ENCODE data around the gene NMRK1. TPM values are rescaled to one million over a fixed set of nuclear protein-coding genes. Genes with fewer than 3 reads are reported as not detected.

The NMRK1 gene
- 13.8 TPM for total RNA-seq
- long read RNA-seq, transcript NMRK1-201 (9 exons, 1,185 nt) = major isoform, 5 of 18 reads
- long read RNA-seq, partial matches to known transcripts = 0 of 18 reads
- long read RNA-seq, other reads (novel, unspliced or antisense) = 8 of 18 reads

DNA sequence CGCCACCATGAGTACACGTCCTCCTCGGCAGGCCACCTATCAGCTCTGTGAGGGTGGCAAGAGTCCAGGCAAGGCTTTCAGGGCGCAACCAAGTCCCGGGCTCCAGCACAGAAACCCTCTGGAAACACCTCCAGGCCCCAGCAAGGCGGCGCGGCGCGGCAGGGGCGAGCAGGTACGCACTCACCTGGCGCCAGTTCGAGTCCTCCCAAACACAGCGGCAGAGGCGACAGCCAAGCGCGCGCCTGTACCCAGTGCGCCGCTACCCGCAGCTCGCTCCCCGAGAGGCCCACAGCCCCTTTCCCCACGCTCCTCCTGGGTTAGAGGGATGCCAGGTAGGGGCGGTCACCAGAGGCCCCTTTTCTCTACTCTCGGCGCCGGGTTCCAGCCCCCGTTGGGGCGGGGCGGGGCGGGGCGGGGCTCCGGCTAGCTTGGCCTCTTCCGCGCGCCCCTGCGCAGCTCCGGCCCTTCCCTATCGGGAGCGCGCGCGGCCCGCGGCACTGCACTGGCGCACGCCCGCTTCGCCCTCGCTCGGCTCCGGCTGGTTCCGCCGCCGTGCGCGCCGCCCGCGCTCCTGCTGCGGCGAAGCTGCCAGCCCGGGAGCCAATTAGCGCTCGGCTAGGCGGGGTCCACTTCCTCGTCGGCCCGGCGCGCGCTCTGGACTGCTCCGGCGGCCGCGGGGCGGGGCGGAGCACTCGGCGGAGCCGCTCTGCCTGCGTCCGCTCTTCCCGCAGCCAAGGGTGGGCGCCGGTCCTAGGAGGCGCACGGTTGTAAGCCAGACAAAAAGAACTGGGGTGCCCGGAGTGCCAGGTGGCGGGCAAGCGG is at the start of gene NMRK1, which contains the start of gene OSTF1:
TSS of gene NMRK1 (minus strand) at position 332 of the 822 bp plus-strand sequence. CDS start 5,040 bp downstream, outside the sequence.
TSS of gene OSTF1 (plus strand) at position 691 of the 822 bp plus-strand sequence. CDS start 179 bp downstream, outside the sequence.
- H3K4me3 ChIP-seq = peak within 1 kb of the TSS; percentile 92
- H3K27me3 ChIP-seq (ENCODE audit: low read depth) = no peaks in the 10 kb centered on the region
- H3K36me3 ChIP-seq = no peaks in the 10 kb centered on the region
- peak; percentile 97 for DNase-seq
- TF ChIP-seq, protein P1, sequence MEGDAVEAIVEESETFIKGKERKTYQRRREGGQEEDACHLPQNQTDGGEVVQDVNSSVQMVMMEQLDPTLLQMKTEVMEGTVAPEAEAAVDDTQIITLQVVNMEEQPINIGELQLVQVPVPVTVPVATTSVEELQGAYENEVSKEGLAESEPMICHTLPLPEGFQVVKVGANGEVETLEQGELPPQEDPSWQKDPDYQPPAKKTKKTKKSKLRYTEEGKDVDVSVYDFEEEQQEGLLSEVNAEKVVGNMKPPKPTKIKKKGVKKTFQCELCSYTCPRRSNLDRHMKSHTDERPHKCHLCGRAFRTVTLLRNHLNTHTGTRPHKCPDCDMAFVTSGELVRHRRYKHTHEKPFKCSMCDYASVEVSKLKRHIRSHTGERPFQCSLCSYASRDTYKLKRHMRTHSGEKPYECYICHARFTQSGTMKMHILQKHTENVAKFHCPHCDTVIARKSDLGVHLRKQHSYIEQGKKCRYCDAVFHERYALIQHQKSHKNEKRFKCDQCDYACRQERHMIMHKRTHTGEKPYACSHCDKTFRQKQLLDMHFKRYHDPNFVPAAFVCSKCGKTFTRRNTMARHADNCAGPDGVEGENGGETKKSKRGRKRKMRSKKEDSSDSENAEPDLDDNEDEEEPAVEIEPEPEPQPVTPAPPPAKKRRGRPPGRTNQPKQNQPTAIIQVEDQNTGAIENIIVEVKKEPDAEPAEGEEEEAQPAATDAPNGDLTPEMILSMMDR (IDR thresholded peaks at IDR 0.05; ENCODE audit: borderline replicate concordance) = peak; percentile 14
- peak within 1 kb of the TSS; percentile 97 for H3K27ac ChIP-seq (replicated peaks)
- H3K4me1 ChIP-seq = peaks cover 87% of the 10 kb centered on the region
- intact Hi-C loops (cut with micrococcal nuclease) = no loop called here
- H3K9me3 ChIP-seq (replicated peaks) = no peaks in the 10 kb centered on the region

DNA sequence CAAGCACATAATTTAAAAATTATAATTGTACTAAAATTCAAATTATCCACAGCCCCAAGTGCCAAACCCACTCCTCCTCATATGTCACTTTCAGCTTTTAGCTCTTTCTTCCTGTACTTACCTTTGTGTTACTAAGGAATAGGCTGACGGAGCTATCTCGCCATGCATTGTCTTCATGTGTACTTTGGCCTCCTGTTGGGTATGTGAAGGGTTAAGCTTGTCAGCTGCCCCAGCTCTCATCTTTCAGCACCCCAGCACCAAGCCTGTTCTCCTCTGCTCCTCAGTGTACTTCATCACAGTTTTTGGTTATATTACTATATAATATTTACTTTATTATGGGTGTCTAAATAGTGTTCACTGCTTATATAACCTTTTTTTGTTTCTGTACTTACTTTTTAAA is 46.5 kb upstream of the NMRK1 start:
- H3K27ac ChIP-seq (replicated peaks) = no peak overlapping the region
- intact Hi-C loops (cut with micrococcal nuclease) = no loop called here
- H3K9me3 ChIP-seq (replicated peaks) = no peaks in the 10 kb centered on the region
- H3K27me3 ChIP-seq (ENCODE audit: low read depth) = no peaks in the 10 kb centered on the region
- H3K4me3 ChIP-seq = no peak overlapping the region
- H3K36me3 ChIP-seq = peaks cover 75% of the 10 kb centered on the region
- TF ChIP-seq, protein P1 (IDR thresholded peaks at IDR 0.05; ENCODE audit: borderline replicate concordance) = no peak
- DNase-seq = no peak
- no peaks in the 10 kb centered on the region for H3K4me1 ChIP-seq

DNA sequence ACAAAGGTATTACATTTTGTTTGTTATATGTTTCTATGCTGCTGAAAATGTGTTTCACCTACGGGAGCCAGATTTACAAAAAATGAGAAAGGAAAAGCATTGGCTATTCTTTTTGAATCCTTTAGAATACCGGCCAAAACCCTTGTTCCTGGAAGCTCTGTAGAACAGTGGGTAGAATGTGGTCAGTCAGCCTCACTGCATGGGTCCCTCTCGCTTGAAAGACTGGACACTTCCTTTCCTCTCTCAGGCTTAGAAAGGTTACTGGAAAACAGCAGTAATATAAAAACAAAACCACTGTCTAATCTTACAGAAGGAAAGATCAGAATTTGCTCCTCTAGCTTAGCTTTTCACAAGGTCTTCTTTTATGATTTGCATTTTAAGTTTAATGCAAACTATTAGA is 45.4 kb upstream of the NMRK1 start:
- H3K36me3 ChIP-seq = peaks cover 74% of the 10 kb centered on the region
- DNase-seq = no peak
- TF ChIP-seq, protein P1 (IDR thresholded peaks at IDR 0.05; ENCODE audit: borderline replicate concordance) = no peak

DNA sequence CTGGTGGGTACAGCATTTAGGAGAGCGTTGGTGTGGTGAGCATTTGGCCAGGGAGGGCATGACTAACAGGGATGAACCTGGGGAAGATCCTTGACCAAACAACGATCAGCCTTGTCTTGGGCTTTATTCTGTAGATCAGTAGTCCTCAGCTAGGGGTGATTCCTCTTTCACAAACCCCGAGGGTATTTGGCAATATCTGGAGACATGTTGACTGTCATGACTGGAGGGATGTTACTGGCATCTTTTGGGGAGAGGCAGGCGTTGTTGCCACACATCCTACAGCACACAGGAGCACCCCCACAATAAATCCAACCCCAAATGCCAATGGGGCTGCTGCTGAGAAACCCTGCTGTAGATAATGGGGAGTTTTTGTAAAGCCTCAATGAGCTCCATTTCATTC is 44.3 kb upstream of the NMRK1 start:
- intact Hi-C loops (cut with micrococcal nuclease) = no loop called here
- TF ChIP-seq, protein P1 (IDR thresholded peaks at IDR 0.05; ENCODE audit: borderline replicate concordance) = no peak
- Histone ChIP-seq H3K36me3 (peaks cover 63% of the 10 kb centered on the region), H3K27me3 (ENCODE audit: low read depth) (no peaks in the 10 kb centered on the region), H3K9me3 (replicated peaks) (no peaks in the 10 kb centered on the region), H3K4me1 (no peaks in the 10 kb centered on the region), H3K4me3 (no peak overlapping the region), H3K27ac (replicated peaks) (no peak overlapping the region)
- no peak for DNase-seq

More for the DNA sequence above, 45.4 kb upstream of the NMRK1 start:
- intact Hi-C loops (cut with micrococcal nuclease) = no loop called here
- Histone ChIP-seq H3K4me1 (no peaks in the 10 kb centered on the region), H3K27ac (replicated peaks) (no peak overlapping the region), H3K27me3 (ENCODE audit: low read depth) (no peaks in the 10 kb centered on the region), H3K4me3 (no peak overlapping the region), H3K9me3 (replicated peaks) (no peaks in the 10 kb centered on the region)

DNA sequence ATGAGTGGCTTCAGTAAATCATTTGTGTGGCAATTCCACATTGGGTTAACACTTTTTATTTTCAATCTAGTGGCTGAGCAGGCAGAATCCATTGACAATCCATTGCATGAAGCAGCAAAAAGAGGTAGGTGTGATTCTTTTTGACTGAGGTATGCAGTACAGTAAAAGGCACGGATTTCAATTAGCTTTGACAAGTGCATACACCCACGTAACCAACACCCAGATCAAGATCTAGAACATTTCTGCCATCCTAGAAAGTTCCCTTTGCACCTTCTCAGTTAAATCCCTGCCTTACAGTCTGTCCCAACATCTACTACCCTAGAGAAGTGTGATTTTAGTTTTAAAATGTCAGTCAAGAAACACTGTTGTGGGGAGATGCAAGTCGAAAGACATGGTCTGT is 43.7 kb upstream of the NMRK1 start:
- H3K36me3 ChIP-seq = peaks cover 58% of the 10 kb centered on the region
- no peak overlapping the region for H3K4me3 ChIP-seq
- no peaks in the 10 kb centered on the region for H3K27me3 ChIP-seq (ENCODE audit: low read depth)
- H3K27ac ChIP-seq (replicated peaks) = no peak overlapping the region
- H3K9me3 ChIP-seq (replicated peaks) = no peaks in the 10 kb centered on the region
- no peaks in the 10 kb centered on the region for H3K4me1 ChIP-seq
- no peak for DNase-seq
- TF ChIP-seq, protein P1 (IDR thresholded peaks at IDR 0.05; ENCODE audit: borderline replicate concordance) = no peak
- intact Hi-C loops (cut with micrococcal nuclease) = no loop called here

All from left ventricle myocardium inferior (tissue), 1 donor.